HG03558 (cell line): ENCODE measurements around the gene CHCHD3.

Source experiments
- ATAC-seq: cut with Tn5 transposase; IDR thresholded peaks from one replicate; pipeline ENCODE4 v1.9.1; 2021; ENCODE audit warnings: moderate number of reproducible peaks; ENCODE audit not compliant: unreplicated experiment; ENCODE audit errors: extremely low read depth

The CHCHD3 gene

DNA sequence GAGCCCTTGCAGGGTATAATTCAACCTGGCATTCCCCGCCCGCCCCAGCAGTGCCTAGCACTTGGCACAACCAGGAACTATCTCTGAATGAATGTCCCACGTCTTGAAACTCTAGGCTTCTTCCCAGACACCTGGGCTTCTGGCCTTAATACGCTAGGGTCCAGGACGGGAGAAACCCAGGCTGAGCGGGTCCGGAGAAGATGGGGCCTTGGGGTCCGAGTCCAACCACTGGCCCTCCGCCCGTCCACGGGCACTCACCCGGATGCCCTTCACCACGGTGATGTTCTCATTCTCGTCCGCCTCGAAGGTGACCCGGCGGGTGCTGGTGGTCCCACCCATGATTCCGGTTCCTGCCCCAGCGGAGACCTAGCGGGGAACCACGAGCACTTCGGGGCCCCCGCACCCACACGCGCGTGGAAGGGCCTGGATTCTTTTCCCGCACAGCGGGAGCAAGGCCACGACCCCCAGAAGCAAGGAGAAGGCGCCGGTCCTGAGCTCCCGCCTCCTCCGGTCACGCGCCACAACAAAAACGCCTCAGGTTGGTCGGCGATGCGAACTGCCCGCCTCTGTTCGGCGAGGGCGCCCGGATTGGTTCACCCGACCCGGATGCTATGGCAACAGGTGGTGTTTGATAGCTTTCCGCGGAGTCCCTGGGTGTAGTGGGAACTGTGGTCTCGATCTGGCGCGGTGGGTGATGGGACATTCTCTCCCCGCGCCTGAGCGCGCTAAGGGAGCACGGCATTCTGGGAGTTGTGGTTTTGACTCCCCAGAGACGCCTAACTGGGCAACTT is at the start of gene CHCHD3:
TSS of gene CHCHD3 (minus strand) at position 492 of the 791 bp plus-strand sequence. CDS start at position 339, 153 bp downstream.
- ATAC-seq = peak; percentile 97

- ATAC-seq = no peak
Measured at GRCh38 chr7:133130166-133130565, 48.3 kb upstream of the CHCHD3 start.

- no peak for ATAC-seq
Measured at GRCh38 chr7:133126422-133126821, 44.5 kb upstream of the CHCHD3 start.

GRCh38 chr7:133124974-133125373 is 43.1 kb upstream of the CHCHD3 start:
- ATAC-seq = no peak

DNA sequence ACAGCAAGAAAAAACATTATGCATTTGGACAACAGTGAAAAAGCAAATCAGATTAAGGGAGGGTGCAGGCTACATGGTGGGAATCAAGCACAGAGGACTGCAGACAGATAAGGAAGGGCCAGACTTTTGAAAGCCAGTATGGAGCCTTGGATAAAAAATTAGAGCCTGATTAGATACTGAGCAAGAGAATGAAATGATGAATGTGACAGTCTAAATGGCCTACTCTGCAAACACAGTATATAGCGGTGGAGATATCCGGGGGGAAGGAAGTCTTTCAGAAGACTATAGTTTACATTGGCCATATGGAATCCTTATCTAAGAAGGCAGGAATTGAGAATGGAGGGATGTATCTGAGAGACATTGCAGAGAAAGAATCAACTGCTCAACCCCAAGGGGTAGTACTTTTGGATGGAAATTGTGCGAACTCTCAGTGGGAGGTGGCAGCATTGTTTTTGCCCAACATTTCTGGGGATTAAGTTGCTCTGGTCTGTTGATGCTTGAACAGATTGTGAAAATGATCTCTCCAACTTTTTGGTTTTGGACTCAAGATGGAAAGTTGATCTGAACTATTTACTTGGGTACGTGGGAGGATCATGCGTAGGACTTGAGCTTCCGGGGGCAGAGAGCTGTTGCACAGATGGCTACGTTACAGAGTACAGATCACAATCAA is 39.4 kb upstream of the CHCHD3 start:
- no peak for ATAC-seq

DNA sequence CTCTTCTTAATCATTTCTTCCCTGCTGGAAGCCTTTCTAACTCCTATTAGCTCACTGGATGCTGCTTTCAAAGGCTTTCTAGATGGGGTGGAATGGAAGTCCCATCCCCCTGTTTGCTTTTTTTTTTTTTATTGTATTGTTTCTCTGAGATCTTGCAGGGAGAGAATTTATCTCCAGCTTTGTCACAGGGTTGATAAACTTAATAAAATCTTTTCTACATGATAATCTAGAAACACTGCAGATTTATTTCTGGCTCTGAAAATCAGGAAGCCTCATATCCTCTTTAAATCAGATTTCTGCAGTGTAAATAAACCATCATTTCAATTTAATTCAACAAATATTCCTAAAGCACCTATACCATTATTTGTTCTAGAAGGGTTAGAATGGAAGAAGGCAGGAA is 37.2 kb upstream of the CHCHD3 start:
- no peak for ATAC-seq

GRCh38 chr7:133118261-133118660 is 36.4 kb upstream of the CHCHD3 start:
- ATAC-seq = no peak

- ATAC-seq = no peak
Measured at GRCh38 chr7:133117452-133117851, 35.6 kb upstream of the CHCHD3 start.

DNA sequence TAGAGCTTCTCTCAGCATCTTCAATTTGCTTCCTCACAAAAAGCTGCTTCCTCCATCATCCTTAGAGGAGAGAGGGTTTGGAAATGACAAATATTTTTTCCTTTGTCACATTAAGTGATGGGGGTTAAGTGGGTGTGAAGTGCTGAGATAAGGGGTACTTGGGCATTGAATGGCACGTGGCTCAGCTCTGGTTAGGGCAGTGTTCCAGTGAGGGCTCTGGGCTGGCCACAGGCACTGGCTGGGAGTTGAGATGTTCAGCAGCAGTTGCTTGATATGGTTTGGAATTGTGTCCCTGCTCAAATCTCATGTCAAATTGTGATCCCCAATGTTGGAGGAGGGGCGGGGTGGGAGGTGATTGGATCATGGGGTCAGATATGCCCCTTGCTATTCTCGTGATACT is 33.7 kb upstream of the CHCHD3 start:
- ATAC-seq = no peak

DNA sequence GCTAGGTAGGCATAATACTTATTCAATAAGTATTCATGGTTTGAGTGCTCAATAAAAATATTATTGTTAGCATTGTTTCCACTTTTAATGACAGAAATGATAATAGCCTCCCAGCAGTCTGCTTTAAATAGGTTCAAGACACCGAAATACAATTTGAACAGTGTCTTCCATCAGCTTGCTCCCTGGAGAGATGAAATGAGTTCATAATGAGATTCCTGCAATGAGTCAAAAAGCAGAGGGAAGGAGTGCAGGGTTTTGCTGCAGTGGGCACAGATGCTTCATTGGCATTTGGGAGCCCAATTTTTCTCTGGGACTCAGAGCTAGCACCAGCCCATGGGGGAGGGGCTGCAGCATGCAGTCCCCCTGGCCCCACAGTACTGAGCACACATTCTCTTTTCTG is 32.6 kb upstream of the CHCHD3 start:
- ATAC-seq = no peak

GRCh38 chr7:133112976-133113375 is 31.1 kb upstream of the CHCHD3 start:
- ATAC-seq = no peak

- no peak for ATAC-seq
Measured at GRCh38 chr7:133112335-133112734, 30.4 kb upstream of the CHCHD3 start.

DNA sequence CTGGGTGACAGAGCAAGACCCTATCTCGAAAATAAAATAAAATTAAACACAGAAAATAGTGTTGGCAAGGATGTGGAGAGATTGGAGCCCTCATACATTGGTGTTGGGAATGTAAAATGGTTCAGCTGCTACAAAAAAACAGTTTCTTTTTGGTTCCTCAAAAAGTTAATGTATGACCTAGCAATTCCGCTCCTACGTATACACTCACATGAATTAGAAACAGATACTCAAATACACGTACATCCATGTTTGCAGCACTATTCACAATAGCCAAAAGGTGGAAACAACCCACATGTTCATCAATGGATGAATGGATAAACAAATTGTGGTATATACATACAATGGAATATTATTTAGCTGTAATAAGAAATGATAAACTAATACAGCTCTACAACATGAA is 28.4 kb upstream of the CHCHD3 start:
- no peak for ATAC-seq

- ATAC-seq = no peak
Measured at GRCh38 chr7:133109816-133110215, 27.9 kb upstream of the CHCHD3 start.

DNA sequence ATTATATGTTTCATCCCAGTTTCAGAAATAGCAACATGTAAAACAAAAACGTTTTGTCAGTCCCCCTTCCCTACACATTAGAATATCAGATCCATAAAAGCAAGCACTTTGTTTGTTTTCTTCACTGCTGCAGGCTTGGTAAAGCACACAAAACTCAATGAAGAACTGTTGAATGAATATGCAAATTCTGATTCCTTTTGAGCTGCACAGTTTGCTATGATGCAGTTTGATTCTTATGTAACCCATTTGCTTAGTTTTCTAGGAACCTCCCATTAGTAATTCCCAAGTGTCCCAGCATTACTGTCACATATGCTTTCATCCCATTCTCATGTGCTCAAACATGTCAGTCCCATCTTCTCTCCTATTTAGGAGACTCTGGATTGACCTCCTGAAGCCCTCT is 26.1 kb upstream of the CHCHD3 start:
- no peak for ATAC-seq

DNA sequence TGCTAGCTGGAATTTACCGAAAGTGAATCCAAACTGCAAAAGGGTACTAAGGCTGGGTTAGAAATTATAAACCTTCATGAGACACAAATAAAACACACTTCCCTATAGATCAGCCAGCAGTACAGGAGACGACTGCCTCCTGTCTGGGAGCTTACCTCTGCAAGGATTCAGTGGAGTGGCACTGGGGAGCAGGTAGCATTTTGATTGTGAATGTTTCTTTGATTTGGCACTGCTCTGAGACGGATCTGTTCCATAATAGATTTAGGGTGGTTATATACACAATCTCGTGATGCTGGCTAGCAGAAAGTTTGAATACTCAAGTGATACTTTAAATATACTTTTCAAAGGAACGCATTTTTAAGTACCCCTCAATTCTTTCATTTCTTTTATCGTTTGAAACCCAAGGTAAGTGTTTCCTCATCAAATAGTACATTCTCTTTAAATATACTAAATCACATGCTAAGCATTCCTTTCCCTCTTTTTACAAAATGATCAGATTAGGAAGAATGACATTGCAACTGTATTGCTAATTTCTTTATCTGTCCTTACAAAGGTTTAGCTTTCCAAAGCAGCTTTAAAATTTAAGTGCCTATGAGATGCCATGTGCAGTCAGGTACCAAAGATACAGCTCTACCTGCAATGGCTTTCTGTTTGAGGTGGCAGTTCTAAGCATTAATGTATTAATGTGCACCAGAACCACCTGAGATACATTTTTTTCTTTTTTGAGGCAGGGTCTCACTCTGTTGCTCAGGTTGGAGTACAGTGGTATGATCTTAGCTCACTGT is 20.6 kb upstream of the CHCHD3 start:
- no peak for ATAC-seq

GRCh38 chr7:133099633-133100286 is 17.9 kb upstream of the CHCHD3 start:
- ATAC-seq = no peak

GRCh38 chr7:133095119-133095671 is 13.3 kb upstream of the CHCHD3 start:
- ATAC-seq = no peak

GRCh38 chr7:133091943-133092464 is 10.1 kb upstream of the CHCHD3 start:
- ATAC-seq = no peak

GRCh38 chr7:133082390-133082766 is 488 bp upstream of the CHCHD3 start:
- ATAC-seq = no peak
